Measurements from ENCODE around the gene SRC. TPM values are rescaled to one million over a fixed set of nuclear protein-coding genes. Genes with fewer than 3 reads are reported as not detected.
A peak's percentile ranks its signal among the peaks of the same experiment; 100 is the strongest.

The SRC gene
- total RNA-seq, 1 donor from 2014 or later: 15.4 TPM

DNA sequence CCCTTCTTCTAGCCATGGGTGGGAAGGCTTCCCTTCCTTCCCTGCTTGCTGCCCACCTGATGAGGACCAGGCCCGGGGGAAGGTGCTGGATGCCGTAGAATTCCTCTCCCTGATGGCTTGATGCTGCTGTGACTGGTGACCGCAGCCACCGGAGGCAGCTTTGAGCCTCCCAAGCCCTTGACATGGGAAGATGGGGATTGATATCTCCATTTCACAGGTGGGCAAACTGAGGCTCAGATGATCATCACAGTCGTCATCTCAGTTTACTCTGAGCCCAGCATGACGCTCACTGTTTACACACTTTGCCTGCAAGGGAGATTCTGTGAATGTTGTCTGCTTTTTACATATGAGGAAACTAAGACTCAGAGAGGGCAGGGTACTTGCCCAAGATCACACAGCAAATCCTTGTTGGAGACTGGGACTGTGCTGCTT is 43.9 kb downstream of the SRC start:
- no peak overlapping the region for H3K4me3 Mint-ChIP-seq
- Histone ChIP-seq H3K79me2 (ENCODE audit: low read depth) (no peaks in the 10 kb centered on the region), H4K20me1 (ENCODE audit: low read depth) (no peaks in the 10 kb centered on the region), H2AFZ (replicated peaks) (no peak overlapping the region), H3K9me3 (ENCODE audit: low read depth) (no peaks in the 10 kb centered on the region), H3F3A (ENCODE audit: low read depth) (peaks cover 11% of the 10 kb centered on the region), H3K4me1 (peaks cover 15% of the 10 kb centered on the region), H3K9ac (no peak overlapping the region), H3K27me3 (no peaks in the 10 kb centered on the region), H3K4me2 (no peak overlapping the region), H3K36me3 (no peaks in the 10 kb centered on the region), H3K27ac (no peak overlapping the region), H3K4me3 (no peak overlapping the region)
- peaks cover 44% of the 10 kb centered on the region for H3K4me1 Mint-ChIP-seq
- H3K9me3 Mint-ChIP-seq: no peaks in the 10 kb centered on the region
- peaks cover 12% of the 10 kb centered on the region for H3K36me3 Mint-ChIP-seq
- TF ChIP-seq EZH2 (IDR thresholded peaks at IDR 0.05) (no peak), EZH2phosphoT487 (IDR thresholded peaks at IDR 0.05) (no peak)
- TF ChIP-seq, protein P1, sequence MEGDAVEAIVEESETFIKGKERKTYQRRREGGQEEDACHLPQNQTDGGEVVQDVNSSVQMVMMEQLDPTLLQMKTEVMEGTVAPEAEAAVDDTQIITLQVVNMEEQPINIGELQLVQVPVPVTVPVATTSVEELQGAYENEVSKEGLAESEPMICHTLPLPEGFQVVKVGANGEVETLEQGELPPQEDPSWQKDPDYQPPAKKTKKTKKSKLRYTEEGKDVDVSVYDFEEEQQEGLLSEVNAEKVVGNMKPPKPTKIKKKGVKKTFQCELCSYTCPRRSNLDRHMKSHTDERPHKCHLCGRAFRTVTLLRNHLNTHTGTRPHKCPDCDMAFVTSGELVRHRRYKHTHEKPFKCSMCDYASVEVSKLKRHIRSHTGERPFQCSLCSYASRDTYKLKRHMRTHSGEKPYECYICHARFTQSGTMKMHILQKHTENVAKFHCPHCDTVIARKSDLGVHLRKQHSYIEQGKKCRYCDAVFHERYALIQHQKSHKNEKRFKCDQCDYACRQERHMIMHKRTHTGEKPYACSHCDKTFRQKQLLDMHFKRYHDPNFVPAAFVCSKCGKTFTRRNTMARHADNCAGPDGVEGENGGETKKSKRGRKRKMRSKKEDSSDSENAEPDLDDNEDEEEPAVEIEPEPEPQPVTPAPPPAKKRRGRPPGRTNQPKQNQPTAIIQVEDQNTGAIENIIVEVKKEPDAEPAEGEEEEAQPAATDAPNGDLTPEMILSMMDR (IDR thresholded peaks at IDR 0.05): no peak
- DNase-seq (ENCODE audit: low spot score): no peak
- no peak overlapping the region for H3K27ac Mint-ChIP-seq
- H3K27me3 Mint-ChIP-seq (ENCODE audit: insufficient read depth, low read depth): peaks cover 4% of the 10 kb centered on the region

DNA sequence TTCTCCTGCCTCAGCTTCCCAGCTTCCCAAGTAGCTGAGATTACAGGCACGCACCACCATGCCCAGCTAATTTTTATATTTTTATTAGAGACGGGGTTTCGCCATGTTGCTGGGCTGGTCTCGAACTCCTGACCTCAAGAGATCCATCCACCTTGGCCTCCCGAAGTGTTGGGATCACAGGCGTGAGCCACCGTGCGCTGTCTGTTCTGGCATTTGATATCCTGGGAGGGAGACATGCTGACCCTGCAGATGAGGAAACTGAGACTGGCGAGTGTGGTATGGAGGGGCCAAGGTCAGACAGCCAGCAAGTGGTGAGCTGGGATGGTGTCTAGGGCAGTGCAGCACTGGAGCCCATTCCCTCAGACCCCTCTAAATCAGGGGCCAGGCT is 44.6 kb downstream of the SRC start:
- Mint-ChIP-seq H3K4me3 (peak overlapping the region; percentile 64), H3K4me1 (peaks cover 47% of the 10 kb centered on the region), H3K27ac (peak overlapping the region; percentile 75), H3K27me3 (ENCODE audit: insufficient read depth, low read depth) (peaks cover 2% of the 10 kb centered on the region), H3K36me3 (peaks cover 9% of the 10 kb centered on the region), H3K9me3 (no peaks in the 10 kb centered on the region)
- Histone ChIP-seq H3K27me3 (no peaks in the 10 kb centered on the region), H3K79me2 (ENCODE audit: low read depth) (no peaks in the 10 kb centered on the region), H3F3A (ENCODE audit: low read depth) (peaks cover 17% of the 10 kb centered on the region), H3K4me1 (peaks cover 21% of the 10 kb centered on the region), H3K4me3 (no peak overlapping the region), H3K27ac (peak overlapping the region; percentile 63), H3K4me2 (no peak overlapping the region), H3K9ac (no peak overlapping the region), H3K36me3 (no peaks in the 10 kb centered on the region), H4K20me1 (ENCODE audit: low read depth) (no peaks in the 10 kb centered on the region), H3K9me3 (ENCODE audit: low read depth) (no peaks in the 10 kb centered on the region), H2AFZ (replicated peaks) (no peak overlapping the region)
- no peak for TF ChIP-seq EZH2 (IDR thresholded peaks at IDR 0.05)
- TF ChIP-seq, protein P1 (IDR thresholded peaks at IDR 0.05): no peak
- TF ChIP-seq EZH2phosphoT487 (IDR thresholded peaks at IDR 0.05): no peak
- DNase-seq (ENCODE audit: low spot score): no peak

DNA sequence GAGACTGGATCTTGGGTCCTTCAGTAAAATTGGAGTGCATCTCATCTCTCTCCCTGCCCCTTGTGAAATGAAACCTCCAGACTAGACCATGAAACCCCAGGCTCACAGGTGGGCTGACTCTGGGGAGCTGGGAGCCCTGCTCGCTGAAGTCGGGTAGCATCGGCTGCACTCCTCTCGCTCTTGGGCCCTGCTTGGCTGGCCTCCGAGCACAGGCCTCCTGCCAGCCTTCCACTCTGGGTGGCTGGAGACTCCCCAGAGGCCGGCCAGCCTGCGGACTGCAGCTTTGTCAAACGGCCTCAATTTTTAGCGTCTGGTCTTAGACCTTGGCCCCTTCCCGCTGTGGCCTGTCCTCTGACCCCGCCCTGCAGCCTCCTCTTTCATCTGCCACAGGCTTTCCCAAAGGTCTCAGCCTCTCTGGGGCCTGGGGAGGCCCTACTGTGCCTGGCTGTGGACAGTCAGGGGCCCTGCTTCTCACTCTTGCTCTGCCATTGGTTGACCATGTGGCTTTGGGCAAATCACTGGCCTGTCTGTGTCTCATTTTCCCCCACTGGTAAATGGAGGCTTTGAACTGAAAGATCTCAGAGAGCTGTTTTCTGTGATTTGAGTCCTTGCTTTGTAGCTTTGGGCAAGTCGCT is 45.1 kb downstream of the SRC start:
- Mint-ChIP-seq H3K4me3 (no peak overlapping the region), H3K36me3 (peaks cover 7% of the 10 kb centered on the region), H3K27me3 (ENCODE audit: insufficient read depth, low read depth) (peaks cover 2% of the 10 kb centered on the region), H3K9me3 (no peaks in the 10 kb centered on the region), H3K27ac (peak overlapping the region; percentile 75), H3K4me1 (peaks cover 51% of the 10 kb centered on the region)
- Histone ChIP-seq H3K79me2 (ENCODE audit: low read depth) (no peaks in the 10 kb centered on the region), H3K27ac (peak overlapping the region; percentile 63), H3K9ac (no peak overlapping the region), H3K4me1 (peaks cover 26% of the 10 kb centered on the region), H3K4me2 (no peak overlapping the region), H3F3A (ENCODE audit: low read depth) (peaks cover 22% of the 10 kb centered on the region), H3K4me3 (no peak overlapping the region), H2AFZ (replicated peaks) (no peak overlapping the region), H3K27me3 (no peaks in the 10 kb centered on the region), H4K20me1 (ENCODE audit: low read depth) (no peaks in the 10 kb centered on the region), H3K36me3 (no peaks in the 10 kb centered on the region), H3K9me3 (ENCODE audit: low read depth) (no peaks in the 10 kb centered on the region)
- TF ChIP-seq EZH2phosphoT487 (IDR thresholded peaks at IDR 0.05) (no peak), EZH2 (IDR thresholded peaks at IDR 0.05) (no peak)
- TF ChIP-seq, protein P1 (IDR thresholded peaks at IDR 0.05): no peak
- no peak for DNase-seq (ENCODE audit: low spot score)
